Measurements from ENCODE around the gene PLPPR4.
"Not testable (repeated sequence)": the region's sequence is repeated elsewhere in the genome, so short reads cannot be mapped to it uniquely, and the experiment has no call there.

The PLPPR4 gene

GRCh38 chr1:99270646-99271045 lies 6.4 kb downstream of the PLPPR4 start:
- no peak for DNase-seq

GRCh38 chr1:99271249-99271648 lies 7.0 kb downstream of the PLPPR4 start:
- no peak for DNase-seq

GRCh38 chr1:99277066-99277465 lies 12.8 kb downstream of the PLPPR4 start:
- DNase-seq = no peak

DNA sequence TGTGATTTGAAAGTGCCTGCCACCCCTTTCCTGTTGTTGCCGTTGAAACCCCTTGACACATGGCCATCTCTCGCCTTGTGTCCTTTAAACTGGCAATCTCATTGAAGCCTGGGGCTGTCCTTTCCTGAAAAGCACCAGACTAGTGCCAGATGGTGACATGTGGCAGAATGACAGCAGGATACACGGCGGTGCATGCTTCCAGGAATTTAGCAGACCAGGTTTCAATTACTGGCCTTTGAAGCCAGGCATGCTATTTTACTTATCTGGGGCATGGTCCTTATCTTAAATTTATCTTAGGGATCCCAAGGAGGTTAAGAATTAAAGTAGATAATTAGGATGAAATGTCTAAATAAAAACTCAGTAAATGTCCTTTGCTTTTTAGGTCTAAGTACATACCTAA lies 15.2 kb downstream of the PLPPR4 start:
- DNase-seq = no peak

- no peak for DNase-seq
Observed at GRCh38 chr1:99281105-99281504, 16.8 kb downstream of the PLPPR4 start.

DNA sequence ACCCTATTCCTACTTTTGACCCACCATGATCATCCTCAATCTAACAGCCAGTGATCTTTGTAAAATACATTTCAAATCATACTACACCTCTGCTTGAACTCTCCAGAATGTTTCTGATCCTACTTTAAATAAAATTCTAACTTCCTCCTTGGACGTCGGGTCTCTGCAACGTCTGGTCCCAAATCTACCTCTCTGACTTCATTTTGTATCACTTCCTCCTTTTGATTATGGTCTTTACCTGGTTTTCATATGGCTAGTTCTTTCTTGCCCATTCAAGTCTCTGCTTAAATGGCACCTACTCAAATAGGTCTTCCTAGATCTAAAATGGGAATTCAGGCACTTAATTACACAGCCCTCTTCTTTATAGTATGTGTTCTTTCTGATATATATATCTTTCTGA lies 18.2 kb downstream of the PLPPR4 start:
- DNase-seq = no peak

DNA sequence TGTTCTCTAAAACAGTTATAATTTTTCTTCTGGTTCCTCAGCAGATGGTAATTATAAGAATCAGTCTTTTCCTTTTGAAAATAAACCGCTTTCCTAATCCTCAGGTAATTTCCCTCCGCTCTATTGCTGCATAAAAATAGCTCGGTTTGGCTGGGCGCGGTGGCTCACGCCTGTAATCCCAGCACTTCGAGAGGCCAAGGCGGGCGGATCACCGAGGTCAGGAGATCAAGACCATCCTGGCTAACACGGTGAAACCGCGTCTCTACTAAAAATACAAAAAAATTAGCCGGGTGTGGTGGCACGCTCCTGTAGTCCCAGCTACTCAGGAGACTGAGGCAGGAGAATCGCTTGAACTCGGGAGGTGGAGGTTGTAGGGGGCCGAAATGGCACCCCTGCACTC lies 19.2 kb downstream of the PLPPR4 start:
- DNase-seq = not testable (repeated sequence)

- DNase-seq = no peak
Observed at GRCh38 chr1:99292886-99293285, 28.6 kb downstream of the PLPPR4 start.

GRCh38 chr1:99297923-99298322 lies 33.6 kb downstream of the PLPPR4 start:
- no peak for DNase-seq

DNA sequence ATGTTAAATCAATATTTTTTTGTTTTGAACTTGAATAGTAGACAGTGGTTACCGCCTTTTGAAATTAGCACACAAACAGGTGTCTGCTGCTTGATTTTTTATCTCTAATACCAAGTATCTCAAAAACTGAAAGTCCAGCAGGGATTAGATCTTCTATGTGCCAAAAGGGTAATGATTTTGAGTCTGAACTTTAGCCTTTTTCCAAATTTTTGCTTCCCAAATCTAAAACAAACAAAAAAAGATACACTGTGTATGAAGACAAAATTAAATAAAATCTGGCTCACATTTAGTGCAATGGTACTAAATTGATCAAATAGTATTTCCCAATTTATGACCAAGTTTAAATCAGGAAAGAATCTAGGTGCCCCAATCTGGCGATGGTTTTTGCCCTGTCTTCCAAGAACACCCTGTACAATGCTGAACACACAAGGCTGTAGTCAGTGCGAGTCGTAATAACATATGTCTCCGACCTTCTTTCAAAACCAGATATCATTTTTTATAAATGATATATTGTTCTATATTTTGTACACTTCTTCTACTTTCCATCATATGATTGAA lies 40.5 kb downstream of the PLPPR4 start:
- DNase-seq = no peak

GRCh38 chr1:99305626-99306025 lies 41.3 kb downstream of the PLPPR4 start:
- DNase-seq = no peak

- no peak for DNase-seq
Observed at GRCh38 chr1:99306056-99306455, 41.8 kb downstream of the PLPPR4 start.

GRCh38 chr1:99306644-99307043 lies 42.4 kb downstream of the PLPPR4 start:
- DNase-seq = no peak

DNA sequence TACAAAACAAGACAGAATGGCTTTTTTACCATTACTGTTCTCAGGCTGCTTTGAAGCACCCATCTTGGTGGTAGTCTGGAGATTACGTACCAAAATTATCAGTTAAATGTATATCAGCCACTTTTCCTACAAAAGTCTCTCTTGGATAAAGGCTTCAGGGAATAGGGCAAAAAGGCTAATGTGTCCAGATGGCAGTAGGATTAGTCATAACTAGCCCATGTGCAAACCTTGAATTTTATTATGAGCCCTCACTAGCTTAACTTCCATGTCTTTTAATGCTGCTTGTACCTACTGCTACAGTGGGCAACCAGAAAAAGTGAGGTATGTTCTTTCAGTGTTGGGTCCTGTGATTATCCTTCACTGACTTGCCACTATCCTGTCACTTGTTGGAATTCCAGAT lies 51.0 kb downstream of the PLPPR4 start:
- DNase-seq = no peak

GRCh38 chr1:99326215-99326949 lies 62.1 kb downstream of the PLPPR4 start:
- DNase-seq = no peak

DNA sequence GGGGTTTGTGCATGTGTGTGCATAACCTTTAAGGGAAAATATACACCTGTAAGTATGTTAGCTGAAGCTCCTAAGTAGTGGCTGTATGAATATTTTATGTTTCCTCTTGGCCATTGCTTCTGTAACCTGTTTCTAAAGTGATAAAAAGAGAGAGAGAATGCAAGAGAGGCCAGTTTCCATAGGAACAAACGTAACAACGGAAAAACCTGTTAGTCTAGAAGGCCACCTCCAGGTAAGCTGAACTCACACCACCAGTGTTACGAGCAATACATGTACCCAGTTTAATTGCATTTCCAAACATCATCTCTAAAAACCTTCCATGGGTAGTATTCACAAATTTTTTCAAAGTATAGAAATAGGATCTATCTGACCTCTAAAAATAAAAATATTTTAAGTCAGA lies 63.1 kb downstream of the PLPPR4 start:
- no peak for DNase-seq

GRCh38 chr1:99328171-99328570 lies 63.9 kb downstream of the PLPPR4 start:
- DNase-seq = no peak

DNA sequence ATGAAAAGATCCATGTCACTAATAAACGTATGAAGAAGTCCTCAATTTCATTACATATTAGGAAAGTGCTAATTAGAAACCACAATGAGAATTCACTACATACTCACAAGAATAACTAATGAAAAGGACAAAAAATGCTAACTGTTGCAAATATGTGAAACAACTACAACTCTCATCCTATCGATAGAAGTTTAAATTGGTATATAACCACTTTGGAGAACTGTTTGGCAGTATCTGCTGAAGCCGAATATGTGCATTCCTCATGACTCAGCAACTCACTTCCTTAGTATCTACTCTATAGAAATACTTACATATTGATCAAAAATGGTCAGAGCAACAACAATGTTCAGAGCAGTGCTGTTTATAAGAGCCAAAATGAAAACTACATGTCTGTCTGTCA lies 66.8 kb downstream of the PLPPR4 start:
- no peak for DNase-seq

- DNase-seq = no peak
Observed at GRCh38 chr1:99331636-99332035, 67.3 kb downstream of the PLPPR4 start.

GRCh38 chr1:99332561-99332960 lies 68.3 kb downstream of the PLPPR4 start:
- DNase-seq = no peak

GRCh38 chr1:99334991-99335390 lies 70.7 kb downstream of the PLPPR4 start:
- no peak for DNase-seq

DNA sequence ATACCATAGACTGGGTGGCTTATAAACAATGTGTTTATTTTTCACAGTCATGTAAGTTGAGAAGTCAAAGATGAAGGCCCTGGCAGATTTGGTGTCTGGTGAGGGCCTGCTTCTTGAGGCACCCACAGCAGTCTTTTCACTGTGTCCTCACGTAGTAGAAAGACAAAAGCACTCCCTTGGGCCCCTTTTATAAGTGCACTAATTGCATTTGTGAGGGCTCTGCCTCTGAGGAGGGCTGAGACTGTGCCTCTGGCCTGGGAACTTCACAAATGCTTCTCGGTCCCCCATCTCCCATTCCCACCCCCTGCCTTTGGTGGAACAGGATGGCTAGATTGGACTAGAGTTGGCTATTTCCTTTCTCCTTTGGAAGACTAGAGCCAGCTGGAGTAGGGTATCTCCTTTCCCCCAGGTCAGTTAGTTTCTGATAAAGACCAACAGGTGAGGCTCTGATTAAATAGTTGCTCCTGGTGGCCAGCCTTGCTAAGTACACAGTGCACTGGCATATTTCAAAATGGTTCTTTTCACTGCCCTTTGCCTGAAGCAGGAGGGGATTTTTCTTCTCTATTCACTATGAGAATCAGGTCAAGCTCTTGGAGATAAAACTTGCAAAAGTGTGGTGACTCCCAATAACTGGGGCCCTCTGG lies 82.9 kb downstream of the PLPPR4 start:
- DNase-seq = no peak

GRCh38 chr1:99348397-99349132 lies 84.3 kb downstream of the PLPPR4 start:
- no peak for DNase-seq

- DNase-seq = no peak
Observed at GRCh38 chr1:99352821-99353220, 88.5 kb downstream of the PLPPR4 start.

Measured in NCI-H526 treated with DMSO at 0.1 percent for 48 hours (cell line).